ENCODE data around the gene SLC43A1. TPM values are rescaled to one million over a fixed set of nuclear protein-coding genes. Genes with fewer than 3 reads are reported as not detected.

Gene SLC43A1
- total and polyA plus RNA-seq, 2 of the 4 experiments (the other 2 are of a cell fraction), result 10.0 to 17.0 TPM

DNA sequence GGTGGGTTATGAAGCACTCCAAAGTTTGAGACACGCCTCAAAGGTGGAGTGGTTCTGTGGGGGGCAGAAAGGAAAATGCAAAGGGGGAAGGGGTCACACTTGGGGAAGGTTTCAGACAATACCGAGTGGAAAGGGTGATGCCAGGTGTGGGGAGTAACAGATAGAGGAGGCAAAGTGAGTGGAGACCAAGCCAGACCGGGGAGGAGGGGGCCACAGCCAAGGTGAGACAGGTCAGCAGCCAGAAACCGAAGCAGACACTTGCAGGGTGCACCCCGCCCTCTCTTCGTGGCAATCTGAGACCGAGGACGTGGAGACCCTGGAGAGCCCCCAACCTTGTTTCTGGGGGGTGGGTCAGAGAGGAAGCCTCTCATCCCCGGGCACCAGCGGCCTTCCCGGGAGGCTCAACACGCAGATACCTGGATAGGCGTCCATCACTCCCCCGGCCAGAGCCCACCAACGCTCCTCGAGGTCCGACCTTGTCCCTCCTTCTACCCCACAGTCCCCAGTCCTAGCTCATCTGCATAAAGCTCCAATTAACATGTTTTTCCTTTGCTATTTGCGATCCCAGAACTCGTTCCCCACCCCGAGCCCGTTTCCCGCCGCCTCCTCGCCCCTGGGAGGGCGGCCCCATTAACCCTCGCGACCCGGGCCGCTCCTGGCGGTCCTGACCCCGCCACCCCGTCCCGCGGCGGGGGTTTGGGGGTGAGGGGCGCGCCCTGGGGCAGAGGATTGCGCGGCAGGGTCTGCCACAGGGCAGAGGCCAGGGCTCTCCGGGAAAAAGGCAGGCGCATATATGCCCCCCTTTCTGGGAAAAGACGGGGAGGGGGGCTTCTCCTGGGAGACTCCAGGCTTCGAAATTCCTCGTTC is 33.4 kb downstream of the SLC43A1 start (continued):
- no peak for TF ChIP-seq RAD21 (IDR thresholded peaks at IDR 0.05; ENCODE audit: low read length)
- TF ChIP-seq, protein P1, sequence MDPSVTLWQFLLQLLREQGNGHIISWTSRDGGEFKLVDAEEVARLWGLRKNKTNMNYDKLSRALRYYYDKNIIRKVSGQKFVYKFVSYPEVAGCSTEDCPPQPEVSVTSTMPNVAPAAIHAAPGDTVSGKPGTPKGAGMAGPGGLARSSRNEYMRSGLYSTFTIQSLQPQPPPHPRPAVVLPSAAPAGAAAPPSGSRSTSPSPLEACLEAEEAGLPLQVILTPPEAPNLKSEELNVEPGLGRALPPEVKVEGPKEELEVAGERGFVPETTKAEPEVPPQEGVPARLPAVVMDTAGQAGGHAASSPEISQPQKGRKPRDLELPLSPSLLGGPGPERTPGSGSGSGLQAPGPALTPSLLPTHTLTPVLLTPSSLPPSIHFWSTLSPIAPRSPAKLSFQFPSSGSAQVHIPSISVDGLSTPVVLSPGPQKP (IDR thresholded peaks at IDR 0.05; ENCODE audit: borderline replicate concordance, low read depth, low read length), result no peak
- TF ChIP-seq CEBPB (IDR thresholded peaks at IDR 0.05; ENCODE audit: low read depth, low read length), result no peak
- no peak for TF ChIP-seq NFE2L2 (IDR thresholded peaks at IDR 0.05; ENCODE audit: low read depth, low read length)
